Measurements from ENCODE around the gene UBR2. TPM values are rescaled to one million over a fixed set of nuclear protein-coding genes. Genes with fewer than 3 reads are reported as not detected.
"Not testable (repeated sequence)": the region's sequence is repeated elsewhere in the genome, so short reads cannot be mapped to it uniquely, and the experiment has no call there.

UBR2 gene
- total RNA-seq, 2 experiments from 2014 or later, result 31.4 to 32.5 TPM

GRCh38 chr6:42694586-42694985 is 130.8 kb downstream of the UBR2 start:
- POLR2A ChIA-PET, result no interaction called here
- no peaks in the 10 kb centered on the region for H3K9me3 Mint-ChIP-seq
- no peaks in the 10 kb centered on the region for H3K27me3 Mint-ChIP-seq
- intact Hi-C loops (cut with micrococcal nuclease), result loop anchor here (5.0 kb wide), 1 partner anchor 33 kb away; no protein-coding TSS in a partner anchor
- H3K36me3 Mint-ChIP-seq, result peaks cover 24% of the 10 kb centered on the region
- DNase-seq, result no peak
- no peak overlapping the region for H3K4me3 Mint-ChIP-seq
- CTCF ChIA-PET, result interaction anchor here (1.0 to 1.3 kb wide), 3 partner anchors 32 to 183 kb away, joined by 3 read pairs; no protein-coding TSS in a partner anchor
- H3K4me1 Mint-ChIP-seq (ENCODE audit: low read depth), result peaks cover 21% of the 10 kb centered on the region
- no peak overlapping the region for H3K27ac Mint-ChIP-seq

GRCh38 chr6:42696526-42697267 is 132.9 kb downstream of the UBR2 start:
- ChIA-PET POLR2A (no interaction called here), CTCF (no interaction called here)
- Mint-ChIP-seq H3K36me3 (peaks cover 12% of the 10 kb centered on the region), H3K9me3 (no peaks in the 10 kb centered on the region), H3K4me1 (ENCODE audit: low read depth) (peaks cover 18% of the 10 kb centered on the region), H3K4me3 (no peak overlapping the region), H3K27ac (no peak overlapping the region), H3K27me3 (no peaks in the 10 kb centered on the region)
- no peak for DNase-seq
- intact Hi-C loops (cut with micrococcal nuclease), result no loop called here

GRCh38 chr6:42697268-42697655 is 133.4 kb downstream of the UBR2 start:
- Mint-ChIP-seq H3K36me3 (peaks cover 12% of the 10 kb centered on the region), H3K27me3 (no peaks in the 10 kb centered on the region), H3K27ac (no peak overlapping the region), H3K4me1 (ENCODE audit: low read depth) (peaks cover 17% of the 10 kb centered on the region), H3K4me3 (no peak overlapping the region), H3K9me3 (no peaks in the 10 kb centered on the region)
- CTCF ChIA-PET, result interaction anchor here (1.2 kb wide), 1 partner anchor 201 kb away, joined by 3 read pairs; no protein-coding TSS in a partner anchor
- DNase-seq, result no peak
- POLR2A ChIA-PET, result no interaction called here
- intact Hi-C loops (cut with micrococcal nuclease), result no loop called here

GRCh38 chr6:42698217-42698616 is 134.4 kb downstream of the UBR2 start:
- Mint-ChIP-seq H3K4me1 (ENCODE audit: low read depth) (peaks cover 9% of the 10 kb centered on the region), H3K27me3 (no peaks in the 10 kb centered on the region), H3K27ac (no peak overlapping the region), H3K9me3 (no peaks in the 10 kb centered on the region), H3K4me3 (no peak overlapping the region), H3K36me3 (peaks cover 5% of the 10 kb centered on the region)
- intact Hi-C loops (cut with micrococcal nuclease), result no loop called here
- CTCF ChIA-PET, result interaction anchor here (1.2 kb wide), 1 partner anchor 200 kb away, joined by 3 read pairs; no protein-coding TSS in a partner anchor
- DNase-seq, result no peak
- POLR2A ChIA-PET, result no interaction called here

- H3K36me3 Mint-ChIP-seq, result no peaks in the 10 kb centered on the region
- CTCF ChIA-PET, result interaction anchor here (1.4 to 2.6 kb wide), 2 partner anchors 24 to 441 kb away, joined by 3 to 10 read pairs; no protein-coding TSS in a partner anchor
These were observed 138.4 kb downstream of the UBR2 start for GRCh38 chr6:42702200-42702599.

GRCh38 chr6:42702786-42703185 is 139.0 kb downstream of the UBR2 start:
- H3K4me3 Mint-ChIP-seq; H3K36me3 Mint-ChIP-seq; intact Hi-C loops (cut with micrococcal nuclease); DNase-seq; H3K27ac Mint-ChIP-seq; H3K9me3 Mint-ChIP-seq; POLR2A ChIA-PET; H3K4me1 Mint-ChIP-seq (ENCODE audit: low read depth); H3K27me3 Mint-ChIP-seq: not testable (repeated sequence)
- CTCF ChIA-PET, result interaction anchor here (1.4 to 2.6 kb wide), 2 partner anchors 10 to 24 kb away, joined by 4 to 10 read pairs; no protein-coding TSS in a partner anchor

More at GRCh38 chr6:42702200-42702599, 138.4 kb downstream of the UBR2 start:
- Mint-ChIP-seq H3K9me3 (no peaks in the 10 kb centered on the region), H3K27ac (no peak overlapping the region), H3K4me3 (no peak overlapping the region), H3K4me1 (ENCODE audit: low read depth) (no peaks in the 10 kb centered on the region), H3K27me3 (no peaks in the 10 kb centered on the region)
- intact Hi-C loops (cut with micrococcal nuclease), result no loop called here
- no peak for DNase-seq
- POLR2A ChIA-PET, result no interaction called here

GRCh38 chr6:42704251-42704936 is 140.6 kb downstream of the UBR2 start:
- Mint-ChIP-seq H3K4me3 (no peak overlapping the region), H3K36me3 (no peaks in the 10 kb centered on the region), H3K27ac (no peak overlapping the region), H3K27me3 (no peaks in the 10 kb centered on the region), H3K9me3 (no peaks in the 10 kb centered on the region), H3K4me1 (ENCODE audit: low read depth) (no peaks in the 10 kb centered on the region)
- no peak for DNase-seq
- POLR2A ChIA-PET, result no interaction called here
- intact Hi-C loops (cut with micrococcal nuclease), result no loop called here
- CTCF ChIA-PET, result interaction anchor here (0.6 to 2.6 kb wide), 3 partner anchors 12 to 196 kb away, joined by 3 to 10 read pairs (median 4); no protein-coding TSS in a partner anchor

GRCh38 chr6:42704937-42705374 is 141.1 kb downstream of the UBR2 start:
- H3K36me3 Mint-ChIP-seq, result no peaks in the 10 kb centered on the region
- no peak for DNase-seq
- CTCF ChIA-PET, result interaction anchor here (0.6 kb wide), 1 partner anchor 196 kb away, joined by 3 read pairs; no protein-coding TSS in a partner anchor
- intact Hi-C loops (cut with micrococcal nuclease), result no loop called here
- POLR2A ChIA-PET, result no interaction called here
- no peaks in the 10 kb centered on the region for H3K4me1 Mint-ChIP-seq (ENCODE audit: low read depth)
- H3K27ac Mint-ChIP-seq, result no peak overlapping the region
- H3K27me3 Mint-ChIP-seq, result no peaks in the 10 kb centered on the region
- H3K4me3 Mint-ChIP-seq, result no peak overlapping the region
- no peaks in the 10 kb centered on the region for H3K9me3 Mint-ChIP-seq

- no peak for DNase-seq
- Mint-ChIP-seq H3K4me3 (no peak overlapping the region), H3K36me3 (no peaks in the 10 kb centered on the region), H3K4me1 (ENCODE audit: low read depth) (no peaks in the 10 kb centered on the region), H3K27me3 (no peaks in the 10 kb centered on the region), H3K9me3 (peaks cover 10% of the 10 kb centered on the region), H3K27ac (no peak overlapping the region)
- ChIA-PET POLR2A (no interaction called here), CTCF (no interaction called here)
- intact Hi-C loops (cut with micrococcal nuclease), result no loop called here
These were observed 143.8 kb downstream of the UBR2 start for GRCh38 chr6:42707595-42707994.

- Mint-ChIP-seq H3K4me1 (ENCODE audit: low read depth) (no peaks in the 10 kb centered on the region), H3K36me3 (no peaks in the 10 kb centered on the region), H3K9me3 (peaks cover 10% of the 10 kb centered on the region), H3K4me3 (no peak overlapping the region), H3K27ac (no peak overlapping the region), H3K27me3 (no peaks in the 10 kb centered on the region)
- intact Hi-C loops (cut with micrococcal nuclease), result no loop called here
- DNase-seq, result no peak
- CTCF ChIA-PET, result interaction anchor here (0.5 kb wide), 1 partner anchor 168 kb away, joined by 4 read pairs; no protein-coding TSS in a partner anchor
- POLR2A ChIA-PET, result no interaction called here
These were observed 144.3 kb downstream of the UBR2 start for GRCh38 chr6:42708096-42708495.

- CTCF ChIA-PET, result no interaction called here
- no peak overlapping the region for H3K4me3 Mint-ChIP-seq
- no peak for DNase-seq
- H3K27ac Mint-ChIP-seq, result no peak overlapping the region
- intact Hi-C loops (cut with micrococcal nuclease), result no loop called here
- H3K4me1 Mint-ChIP-seq (ENCODE audit: low read depth), result no peaks in the 10 kb centered on the region
- POLR2A ChIA-PET, result no interaction called here
- peaks cover 10% of the 10 kb centered on the region for H3K9me3 Mint-ChIP-seq
- H3K27me3 Mint-ChIP-seq, result no peaks in the 10 kb centered on the region
- H3K36me3 Mint-ChIP-seq, result no peaks in the 10 kb centered on the region
These were observed 146.0 kb downstream of the UBR2 start for GRCh38 chr6:42709871-42710270.

GRCh38 chr6:42710316-42710715 is 146.5 kb downstream of the UBR2 start:
- H3K4me3 Mint-ChIP-seq, result no peak overlapping the region
- ChIA-PET POLR2A (no interaction called here), CTCF (no interaction called here)
- no peak for DNase-seq
- H3K4me1 Mint-ChIP-seq (ENCODE audit: low read depth), result no peaks in the 10 kb centered on the region
- intact Hi-C loops (cut with micrococcal nuclease), result no loop called here
- no peaks in the 10 kb centered on the region for H3K27me3 Mint-ChIP-seq
- H3K36me3 Mint-ChIP-seq, result no peaks in the 10 kb centered on the region
- H3K27ac Mint-ChIP-seq, result no peak overlapping the region
- peaks cover 10% of the 10 kb centered on the region for H3K9me3 Mint-ChIP-seq

Measured in activated CD4-positive, alpha-beta memory T cell treated with anti-CD3 and anti-CD28 coated beads for 36 hours (primary cell).